HTERT RPE-1 (cell line): ENCODE measurements around the gene NT5DC1.

Source experiments
- in situ Hi-C: fragments of 300-500 bp; cut with MboI; formaldehyde crosslinking; loops from 4 replicates; pipeline ENCODE4 v1.14.3; 2020; ENCODE audit warnings: low sequenced_read_pairs

NT5DC1 gene

DNA sequence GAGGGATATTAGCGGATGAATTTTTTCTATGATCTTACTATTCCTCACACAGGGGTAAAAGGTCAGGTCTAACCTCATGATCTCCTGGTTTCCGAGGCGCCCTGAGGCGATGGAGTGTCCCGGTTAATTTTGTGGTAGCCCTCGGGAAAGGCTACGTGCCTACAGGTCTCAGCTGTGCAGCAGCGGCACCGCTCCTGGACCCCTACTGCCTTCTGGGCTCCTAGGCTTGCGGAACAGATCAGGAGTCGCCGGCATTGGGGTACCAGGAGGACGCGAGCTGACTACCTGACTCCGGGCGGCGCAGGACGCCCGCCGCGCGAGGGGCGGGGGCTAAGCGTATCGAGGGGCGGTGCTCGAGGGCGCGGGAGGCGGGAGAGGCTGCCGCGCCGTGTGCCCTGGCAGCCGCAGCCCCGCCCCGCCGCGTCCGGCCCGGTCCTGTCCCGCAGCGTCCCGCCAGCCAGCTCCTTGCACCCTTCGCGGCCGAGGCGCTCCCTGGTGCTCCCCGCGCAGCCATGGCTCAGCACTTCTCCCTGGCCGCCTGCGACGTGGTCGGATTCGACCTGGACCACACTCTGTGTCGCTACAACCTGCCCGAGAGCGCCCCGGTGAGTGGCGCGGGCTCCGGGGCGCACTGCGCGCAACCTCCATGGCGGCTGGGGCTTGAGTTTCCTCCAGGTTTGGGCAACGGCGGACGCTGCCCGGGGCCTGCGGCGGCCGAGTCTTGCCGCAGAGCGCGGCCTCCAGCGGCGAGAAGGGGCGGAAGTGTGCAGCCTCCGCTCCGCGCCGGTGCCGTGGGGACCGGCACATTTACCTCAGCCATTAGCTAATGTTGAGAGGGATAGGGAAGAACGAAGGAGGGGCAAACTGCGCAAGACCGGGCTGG lies at the start of gene NT5DC1:
Gene NT5DC1 (plus strand): TSS at position 435 of the 883 bp plus-strand sequence. CDS start 78 bp downstream, at position 513.
- in situ Hi-C loops = no loop called here

GRCh38 chr6:116051244-116051643 lies 49.4 kb upstream of the NT5DC1 start:
- in situ Hi-C loops = no loop called here

DNA sequence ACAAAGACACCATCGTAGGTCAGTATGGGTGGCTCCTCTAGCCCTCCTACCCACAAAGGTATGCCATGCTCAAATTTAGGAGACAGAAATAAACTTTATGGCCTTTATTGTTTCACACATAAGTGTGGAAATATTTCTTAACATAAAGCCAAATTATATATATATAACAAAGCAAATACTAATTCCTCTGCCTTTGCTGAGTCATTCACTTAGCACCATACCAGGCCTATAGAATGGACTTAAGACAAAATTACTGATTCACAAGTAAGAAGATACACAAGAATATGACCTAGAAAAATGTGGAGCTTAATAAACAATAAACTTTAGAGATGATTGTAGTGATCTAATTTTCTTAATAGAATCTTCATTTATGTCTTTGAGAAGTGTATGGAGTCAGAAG lies 45.1 kb upstream of the NT5DC1 start:
- in situ Hi-C loops = no loop called here

DNA sequence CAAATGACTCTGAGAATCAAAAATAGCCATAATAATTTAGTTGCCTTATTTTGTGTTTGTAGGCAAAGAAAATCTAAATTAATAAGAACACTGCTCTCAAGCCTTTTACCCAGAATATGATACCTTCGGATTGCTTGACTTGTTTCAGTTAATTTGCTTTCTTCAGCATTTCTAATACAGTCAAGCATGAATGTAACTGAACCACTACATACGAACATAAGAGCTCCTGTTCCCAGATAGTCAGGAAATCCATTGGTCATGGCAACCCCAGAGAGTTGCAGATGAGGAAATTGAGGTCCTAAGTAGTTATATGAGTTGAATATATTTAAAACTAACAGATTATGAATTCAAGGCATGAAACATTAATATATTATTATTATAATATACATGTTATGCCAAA lies 42.9 kb upstream of the NT5DC1 start:
- in situ Hi-C loops = no loop called here

- in situ Hi-C loops = no loop called here
These were observed 40.7 kb upstream of the NT5DC1 start for GRCh38 chr6:116059713-116060571.

GRCh38 chr6:116060572-116061283 lies 39.9 kb upstream of the NT5DC1 start, which contains the start of gene FRK:
FRK (minus strand) TSS chr6:116060891; CDS start chr6:116060311, 580 bp downstream.
- in situ Hi-C loops = no loop called here

DNA sequence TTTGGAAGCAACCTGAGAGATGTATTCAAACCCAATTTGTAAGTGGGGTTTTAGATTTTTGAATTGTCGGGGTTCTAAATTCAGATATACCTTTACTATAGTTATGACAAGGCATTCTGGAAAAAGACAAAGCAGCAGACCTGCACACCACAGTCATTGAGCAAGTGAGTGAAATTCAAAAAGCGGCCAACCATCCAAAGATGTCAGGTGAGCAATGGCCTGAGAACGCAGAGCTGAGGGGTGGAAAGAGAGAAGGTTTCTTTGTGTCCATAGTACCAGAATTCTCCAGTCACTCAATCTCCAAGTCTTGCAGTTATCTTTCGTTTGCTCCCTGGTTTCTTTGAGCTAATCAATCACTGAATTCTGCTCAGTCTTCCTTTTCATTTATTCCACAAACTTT lies 38.2 kb upstream of the NT5DC1 start:
- in situ Hi-C loops = no loop called here

DNA sequence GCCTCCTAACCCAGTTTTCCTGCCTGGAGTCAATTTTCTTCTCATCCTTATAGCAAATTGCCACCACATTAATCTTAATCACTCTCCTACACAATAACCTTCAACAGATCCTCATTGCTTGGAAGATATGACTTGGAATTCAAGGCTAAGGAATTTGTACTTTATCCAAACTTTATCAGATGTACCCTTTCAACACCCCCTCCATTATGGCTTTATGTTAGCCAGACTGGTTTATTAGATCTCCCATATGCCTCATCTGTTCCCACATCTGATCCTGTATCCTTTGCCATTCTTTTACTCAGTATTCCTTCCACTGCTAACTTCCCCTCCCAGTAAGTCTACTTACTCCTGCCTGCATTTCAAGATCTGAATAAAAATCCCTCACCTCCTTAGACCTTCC lies 36.0 kb upstream of the NT5DC1 start:
- in situ Hi-C loops = no loop called here

DNA sequence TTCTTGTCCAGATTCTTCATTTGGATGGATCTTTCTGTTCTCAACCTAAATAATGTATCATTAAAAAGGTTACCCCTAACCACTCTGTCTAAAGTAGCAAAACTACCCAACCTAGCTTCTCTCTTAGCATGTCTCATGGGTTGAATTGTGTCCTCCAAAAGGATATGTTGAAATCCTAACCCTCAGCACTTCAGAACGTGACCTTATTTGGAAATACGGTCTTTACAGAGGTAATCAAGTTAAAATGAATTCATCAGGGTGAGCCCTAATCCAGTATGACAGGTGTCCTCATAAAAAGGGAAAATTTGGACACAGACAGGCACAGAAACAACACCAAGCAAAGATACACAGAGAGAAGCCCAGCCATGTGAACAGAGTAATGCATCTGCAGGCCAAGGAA lies 33.9 kb upstream of the NT5DC1 start:
- in situ Hi-C loops = no loop called here

- in situ Hi-C loops = no loop called here
These were observed 30.6 kb upstream of the NT5DC1 start for GRCh38 chr6:116070101-116070500.

GRCh38 chr6:116070616-116071389 lies 29.9 kb upstream of the NT5DC1 start:
- in situ Hi-C loops = no loop called here

GRCh38 chr6:116072368-116072767 lies 28.3 kb upstream of the NT5DC1 start:
- in situ Hi-C loops = no loop called here

GRCh38 chr6:116073765-116074440 lies 26.8 kb upstream of the NT5DC1 start:
- in situ Hi-C loops = no loop called here

DNA sequence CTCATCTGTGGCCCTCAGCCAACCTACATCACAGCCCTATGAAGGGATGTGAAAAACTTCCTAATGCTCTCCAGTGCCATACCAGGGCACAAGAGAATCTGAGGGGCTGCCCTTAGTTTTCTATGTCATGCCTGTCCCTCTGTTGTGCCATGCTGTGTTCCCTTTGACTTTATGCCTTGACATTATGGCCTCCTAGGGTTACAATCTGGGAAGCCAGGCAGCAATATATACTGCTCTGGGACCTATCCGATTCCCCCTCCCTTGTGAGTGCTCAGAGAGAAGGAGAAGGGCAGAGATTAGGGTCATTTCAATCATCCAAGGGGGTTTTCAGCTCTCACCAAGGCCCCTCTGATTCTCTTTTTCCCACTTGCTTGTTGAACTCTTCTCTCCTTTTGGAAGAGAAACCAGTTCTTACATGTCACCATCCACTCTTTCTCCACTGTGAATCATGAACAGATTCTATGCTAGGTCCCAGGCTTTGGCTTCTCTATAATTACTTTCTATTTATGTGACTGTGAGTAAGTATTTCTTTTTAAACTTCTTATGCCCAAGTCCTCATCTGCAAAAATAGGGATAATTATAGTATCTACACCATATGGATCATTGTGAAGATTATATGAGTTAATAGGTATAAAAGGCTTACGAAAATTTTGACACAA lies 25.8 kb upstream of the NT5DC1 start:
- in situ Hi-C loops = no loop called here

GRCh38 chr6:116078522-116078921 lies 22.1 kb upstream of the NT5DC1 start:
- in situ Hi-C loops = no loop called here

GRCh38 chr6:116078945-116079344 lies 21.7 kb upstream of the NT5DC1 start:
- in situ Hi-C loops = no loop called here

- in situ Hi-C loops = no loop called here
These were observed 17.6 kb upstream of the NT5DC1 start for GRCh38 chr6:116083052-116083451.

- in situ Hi-C loops = no loop called here
These were observed 16.4 kb upstream of the NT5DC1 start for GRCh38 chr6:116084284-116084683.

GRCh38 chr6:116087437-116088027 lies 13.1 kb upstream of the NT5DC1 start:
- in situ Hi-C loops = no loop called here
